Thyroid gland (tissue), 4 donors: Measurements from ENCODE around the gene MYL5. TPM values are rescaled to one million over a fixed set of nuclear protein-coding genes. Genes with fewer than 3 reads are reported as not detected.

Experiments used
- DNase-seq, 2 donors: peaks; one replicate each; pipeline ENCODE4 v3.0.0-alpha.2; 2019
- H3K27ac ChIP-seq, 3 donors: fragments of 200-600 bp; sonication (generic); 1 replicate in 2 of 3; 2 replicates in 1 of 3; pipeline ENCODE4 v1.5.1; 2016 to 2019; ENCODE audit warnings: mild to moderate bottlenecking in 1 of 3, moderate library complexity in 1 of 3
- H3K27me3 ChIP-seq: fragments of 200-600 bp; sonication (generic); one replicate; pipeline ENCODE4 v1.5.1; 2019
- H3K36me3 ChIP-seq, 2 donors: fragments of 200-600 bp; sonication (generic); one replicate each; pipeline ENCODE4 v1.5.1; 2016 to 2019
- H3K4me1 ChIP-seq, 2 donors: fragments of 200-600 bp; sonication (generic); one replicate each; pipeline ENCODE4 v1.5.1; 2017 to 2019
- H3K4me3 ChIP-seq, 3 donors: fragments of 200-600 bp; sonication (generic); replicated peaks in 1 of 3; 1 replicate in 2 of 3; 2 replicates in 1 of 3; pipeline ENCODE4 v1.5.1; 2016; ENCODE audit warnings: mild to moderate bottlenecking in 1 of 3
- H3K9me3 ChIP-seq: fragments of 200-600 bp; sonication (generic); one replicate; pipeline ENCODE4 v1.5.1; 2017
- POLR2A ChIP-seq, 2 donors: fragments of 450-650 bp; IDR thresholded peaks; one replicate each; pipeline ENCODE4 v1.6.1; 2017; ENCODE audit warnings: antibody characterized with exemption in 2 of 2, mild to moderate bottlenecking in 2 of 2, moderate library complexity in 1 of 2
- WGBS, 2 donors: methylation state at CpG; one replicate each; pipeline ENCODE4 v1.1.5; 2017; 5-methylcytosine and 5-hydroxymethylcytosine counted together
- intact Hi-C: fragments of 100-400 bp; cut with DNase I; formaldehyde crosslinking; loops from one replicate; pipeline ENCODE4 v1.15.1; 2023
- total RNA-seq, 4 donors: library from RNA; depleted of rRNA; stranded (reverse); fragments of >200 nt; gene quantifications; one replicate each; pipeline ENCODE4 v1.2.3, GENCODE V29; 2016
- TF ChIP-seq, protein P1 (sequence below), 6 experiments: fragments of 200-600 bp in 3 of 6; fragments of 450-650 bp in 3 of 6; sonication (generic) in 3 of 6; IDR thresholded peaks; one replicate each; pipeline ENCODE4 v1.5.1; 2016 to 2019; ENCODE audit warnings: antibody characterized with exemption in 6 of 6, mild to moderate bottlenecking in 2 of 6, inconsistent platforms in 1 of 6, moderate library complexity in 1 of 6

MYL5 gene
- total RNA-seq, 4 donors from 2014 or later = 13.0 to 17.5 (median 14.2) TPM

DNA sequence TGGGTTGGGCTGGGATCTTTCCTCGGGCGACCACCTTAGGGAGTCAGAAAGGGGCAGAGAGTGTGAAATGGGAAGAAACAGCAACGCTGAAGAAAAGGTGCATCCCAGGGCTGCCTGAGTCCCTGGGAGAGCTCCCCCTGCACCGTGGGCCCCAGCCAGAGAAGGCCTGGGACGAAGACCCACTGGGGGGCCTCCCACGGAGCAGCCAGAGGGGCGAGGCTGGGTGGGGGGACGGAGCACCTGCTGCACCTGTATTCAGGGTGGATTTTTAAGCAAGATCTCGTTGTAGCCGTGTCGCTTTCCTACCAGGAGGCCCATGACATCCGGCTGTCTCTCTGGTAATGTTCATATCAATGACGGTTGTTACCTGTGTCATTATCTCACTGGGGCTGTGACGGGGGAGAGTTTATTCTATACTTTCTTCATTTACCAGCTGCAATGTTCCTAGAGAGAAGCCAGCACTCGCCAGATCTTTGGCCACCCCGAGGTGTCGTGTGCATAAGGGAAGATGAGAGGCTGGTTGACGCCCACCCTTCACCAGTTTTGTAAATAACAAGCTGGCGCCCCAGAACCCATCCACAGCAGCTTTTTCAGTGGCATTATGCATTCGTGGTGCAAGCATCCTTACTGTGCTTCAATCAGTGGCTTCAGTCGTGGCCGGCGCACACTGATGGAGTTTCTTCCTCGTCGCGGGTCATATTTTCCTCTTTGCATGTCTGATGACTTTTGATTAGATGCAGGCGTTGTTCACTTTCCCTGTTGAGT is 25.7 kb downstream of the MYL5 start:
- 85% methylated on average over 27 of the region's 27 CpGs for WGBS, 2 donors
- intact Hi-C loops = no loop called here
- H3K9me3 ChIP-seq = no peaks in the 10 kb centered on the region
- no peak overlapping the region for H3K27ac ChIP-seq
- no peak for DNase-seq
- H3K4me3 ChIP-seq = no peak overlapping the region
- TF ChIP-seq, protein P1, sequence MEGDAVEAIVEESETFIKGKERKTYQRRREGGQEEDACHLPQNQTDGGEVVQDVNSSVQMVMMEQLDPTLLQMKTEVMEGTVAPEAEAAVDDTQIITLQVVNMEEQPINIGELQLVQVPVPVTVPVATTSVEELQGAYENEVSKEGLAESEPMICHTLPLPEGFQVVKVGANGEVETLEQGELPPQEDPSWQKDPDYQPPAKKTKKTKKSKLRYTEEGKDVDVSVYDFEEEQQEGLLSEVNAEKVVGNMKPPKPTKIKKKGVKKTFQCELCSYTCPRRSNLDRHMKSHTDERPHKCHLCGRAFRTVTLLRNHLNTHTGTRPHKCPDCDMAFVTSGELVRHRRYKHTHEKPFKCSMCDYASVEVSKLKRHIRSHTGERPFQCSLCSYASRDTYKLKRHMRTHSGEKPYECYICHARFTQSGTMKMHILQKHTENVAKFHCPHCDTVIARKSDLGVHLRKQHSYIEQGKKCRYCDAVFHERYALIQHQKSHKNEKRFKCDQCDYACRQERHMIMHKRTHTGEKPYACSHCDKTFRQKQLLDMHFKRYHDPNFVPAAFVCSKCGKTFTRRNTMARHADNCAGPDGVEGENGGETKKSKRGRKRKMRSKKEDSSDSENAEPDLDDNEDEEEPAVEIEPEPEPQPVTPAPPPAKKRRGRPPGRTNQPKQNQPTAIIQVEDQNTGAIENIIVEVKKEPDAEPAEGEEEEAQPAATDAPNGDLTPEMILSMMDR (IDR thresholded peaks at IDR 0.05) = no peak
- no peak for TF ChIP-seq POLR2A (IDR thresholded peaks at IDR 0.05)
- H3K27me3 ChIP-seq = no peaks in the 10 kb centered on the region
- no peaks in the 10 kb centered on the region for H3K36me3 ChIP-seq
- H3K4me1 ChIP-seq = peaks cover under 1 to 1% of the 10 kb centered on the region in 2 donors

DNA sequence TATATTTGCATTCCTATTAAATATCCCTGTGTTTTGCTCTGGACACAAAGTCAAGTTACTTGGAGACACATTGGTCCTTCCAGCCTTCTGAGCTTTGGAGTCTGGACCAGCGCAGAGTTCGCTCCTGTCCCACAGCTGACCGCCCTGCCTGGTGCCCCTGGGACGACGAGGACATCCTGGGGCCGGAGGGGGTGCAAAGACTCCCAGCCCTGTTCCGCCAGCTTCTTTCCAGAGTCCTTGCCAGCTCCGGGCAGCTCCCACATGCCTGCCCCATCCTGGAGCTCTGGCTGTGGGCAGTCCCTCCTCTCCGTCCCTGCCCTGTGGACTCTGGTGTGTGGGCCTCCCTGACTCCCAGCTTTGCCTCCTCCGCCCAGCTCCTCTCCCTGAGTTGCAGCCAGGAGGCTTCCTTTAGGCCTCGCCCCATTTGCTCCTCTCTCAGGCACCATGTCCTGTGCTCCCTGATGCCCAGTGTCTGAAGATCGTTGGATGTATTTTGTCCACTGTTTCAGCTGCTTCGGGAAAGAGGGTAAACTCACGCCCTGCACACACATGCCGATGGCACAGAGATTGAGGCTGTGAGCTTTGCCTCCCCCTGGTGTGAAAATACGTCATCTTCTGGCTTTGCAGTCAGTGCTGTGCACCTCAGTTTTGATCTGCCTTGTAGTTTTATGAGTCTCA is 26.4 kb downstream of the MYL5 start:
- TF ChIP-seq, protein P1 (IDR thresholded peaks at IDR 0.05) = no peak
- TF ChIP-seq POLR2A (IDR thresholded peaks at IDR 0.05) = no peak
- H3K9me3 ChIP-seq = no peaks in the 10 kb centered on the region
- no peak for DNase-seq
- no peak overlapping the region for H3K4me3 ChIP-seq
- H3K4me1 ChIP-seq = peaks cover 4 to 5% of the 10 kb centered on the region in 2 donors
- no peaks in the 10 kb centered on the region for H3K27me3 ChIP-seq
- 80 to 84% methylated on average over 16 of the region's 16 CpGs for WGBS, 2 donors
- H3K36me3 ChIP-seq = no peaks in the 10 kb centered on the region
- H3K27ac ChIP-seq = no peak overlapping the region
- intact Hi-C loops = no loop called here

- Histone ChIP-seq H3K27ac (no peak overlapping the region), H3K36me3 (no peaks in the 10 kb centered on the region), H3K4me1 (peaks cover 11 to 12% of the 10 kb centered on the region in 2 donors), H3K27me3 (no peaks in the 10 kb centered on the region), H3K9me3 (no peaks in the 10 kb centered on the region), H3K4me3 (no peak overlapping the region)
- TF ChIP-seq POLR2A (IDR thresholded peaks at IDR 0.05) = no peak
- TF ChIP-seq, protein P1 (IDR thresholded peaks at IDR 0.05) = no peak
- intact Hi-C loops = no loop called here
- WGBS, 2 donors = 44 to 45% methylated on average over 7 of the region's 7 CpGs
- DNase-seq = peak; percentile 78 to 81
These were observed 28.3 kb downstream of the MYL5 start for GRCh38 chr4:702618-703048.

GRCh38 chr4:703336-704197 is 29.2 kb downstream of the MYL5 start:
- WGBS, 2 donors = 88 to 89% methylated on average over 5 to 10 of the region's 10 CpGs
- no peak overlapping the region for H3K27ac ChIP-seq
- DNase-seq = no peak
- H3K27me3 ChIP-seq = no peaks in the 10 kb centered on the region
- TF ChIP-seq POLR2A (IDR thresholded peaks at IDR 0.05) = no peak
- TF ChIP-seq, protein P1 (IDR thresholded peaks at IDR 0.05) = no peak
- no peaks in the 10 kb centered on the region for H3K36me3 ChIP-seq
- peaks cover 18 to 20% of the 10 kb centered on the region in 2 donors for H3K4me1 ChIP-seq
- no peak overlapping the region for H3K4me3 ChIP-seq
- intact Hi-C loops = no loop called here
- no peaks in the 10 kb centered on the region for H3K9me3 ChIP-seq
